Neural progenitor cell (in vitro differentiated cells): ENCODE measurements around the gene ZNF655. TPM values are rescaled to one million over a fixed set of nuclear protein-coding genes. Genes with fewer than 3 reads are reported as not detected.
"Not testable (repeated sequence)": the region's sequence is repeated elsewhere in the genome, so short reads cannot be mapped to it uniquely, and the experiment has no call there.

Source experiments
- DNase-seq: peaks from one replicate; pipeline ENCODE4 v3.0.0-alpha.2; 2016; ENCODE audit warnings: low spot score
- H2AFZ ChIP-seq: fragments of 200-600 bp; sonication (generic); replicated peaks from 2 replicates; pipeline ENCODE4 v1.6.1; 2016; ENCODE audit warnings: antibody characterized with exemption
- H3F3A ChIP-seq: fragments of 200-600 bp; sonication (generic); 2 replicates; pipeline ENCODE4 v1.6.1; 2016; ENCODE audit warnings: antibody characterized with exemption, low read depth
- H3K27ac ChIP-seq: fragments of 200-600 bp; sonication (generic); 2 replicates; pipeline ENCODE4 v1.5.1; 2016; ENCODE audit warnings: mild to moderate bottlenecking
- H3K27me3 ChIP-seq: fragments of 200-600 bp; sonication (generic); 2 replicates; pipeline ENCODE4 v1.6.1; 2016; ENCODE audit warnings: mild to moderate bottlenecking, moderate library complexity
- H3K36me3 ChIP-seq: fragments of 200-600 bp; sonication (generic); 2 replicates; pipeline ENCODE4 v1.5.1; 2016
- H3K4me1 ChIP-seq: fragments of 200-600 bp; sonication (generic); 2 replicates; pipeline ENCODE4 v1.6.1; 2016; ENCODE audit warnings: mixed run types
- H3K4me2 ChIP-seq: fragments of 200-600 bp; sonication (generic); 2 replicates; pipeline ENCODE4 v1.6.1; 2016
- H3K4me3 ChIP-seq: fragments of 200-600 bp; sonication (generic); 2 replicates; pipeline ENCODE4 v1.5.1; 2016
- H3K79me2 ChIP-seq: fragments of 200-600 bp; sonication (generic); 2 replicates; pipeline ENCODE4 v1.6.1; 2016; ENCODE audit warnings: low read depth
- H3K9ac ChIP-seq: fragments of 200-600 bp; sonication (generic); 2 replicates; pipeline ENCODE4 v1.6.1; 2016
- H3K9me3 ChIP-seq: fragments of 200-600 bp; sonication (generic); 2 replicates; pipeline ENCODE4 v1.5.1; 2016; ENCODE audit warnings: low read depth
- H4K20me1 ChIP-seq: fragments of 200-600 bp; sonication (generic); 2 replicates; pipeline ENCODE4 v1.6.1; 2016; ENCODE audit warnings: low read depth
- H3K27ac Mint-ChIP-seq: 3 replicates; pipeline ENCODE4 v1.8.0; 2021; ENCODE audit warnings: mixed read lengths
- H3K27me3 Mint-ChIP-seq: 2 replicates; pipeline ENCODE4 v1.8.0; 2022; ENCODE audit warnings: low read depth, mild to moderate bottlenecking, inconsistent platforms, moderate library complexity, mixed read lengths; ENCODE audit not compliant: insufficient read depth
- H3K36me3 Mint-ChIP-seq: 3 replicates; pipeline ENCODE4 v1.8.0; 2021; ENCODE audit warnings: mixed read lengths
- H3K4me1 Mint-ChIP-seq: 3 replicates; pipeline ENCODE4 v1.8.0; 2021; ENCODE audit warnings: mixed read lengths
- H3K4me3 Mint-ChIP-seq: 3 replicates; pipeline ENCODE4 v1.8.0; 2021; ENCODE audit warnings: mild to moderate bottlenecking, moderate library complexity, mixed read lengths
- H3K9me3 Mint-ChIP-seq: 3 replicates; pipeline ENCODE4 v1.8.0; 2020; ENCODE audit warnings: mixed read lengths
- EZH2 ChIP-seq: fragments of 200-600 bp; sonication (generic); IDR thresholded peaks from 2 replicates; pipeline ENCODE4 v1.6.1; 2017; ENCODE audit warnings: antibody characterized with exemption, mild to moderate bottlenecking, moderate library complexity
- EZH2phosphoT487 ChIP-seq: fragments of 200-600 bp; sonication (generic); IDR thresholded peaks from 2 replicates; pipeline ENCODE4 v1.6.1; 2017; ENCODE audit warnings: antibody characterized with exemption
- total RNA-seq: library from RNA; depleted of rRNA; stranded (reverse); fragments of >200 nt; gene quantifications from 2 replicates; pipeline ENCODE4 v1.2.3, GENCODE V29; 2015; ENCODE audit warnings: low replicate concordance
- TF ChIP-seq, protein P1 (sequence below): fragments of 200-600 bp; sonication (generic); IDR thresholded peaks from 2 replicates; pipeline ENCODE4 v1.5.1; 2017; ENCODE audit warnings: antibody characterized with exemption, mild to moderate bottlenecking

Gene ZNF655
- total RNA-seq, 1 donor from 2014 or later = 66.3 TPM

DNA sequence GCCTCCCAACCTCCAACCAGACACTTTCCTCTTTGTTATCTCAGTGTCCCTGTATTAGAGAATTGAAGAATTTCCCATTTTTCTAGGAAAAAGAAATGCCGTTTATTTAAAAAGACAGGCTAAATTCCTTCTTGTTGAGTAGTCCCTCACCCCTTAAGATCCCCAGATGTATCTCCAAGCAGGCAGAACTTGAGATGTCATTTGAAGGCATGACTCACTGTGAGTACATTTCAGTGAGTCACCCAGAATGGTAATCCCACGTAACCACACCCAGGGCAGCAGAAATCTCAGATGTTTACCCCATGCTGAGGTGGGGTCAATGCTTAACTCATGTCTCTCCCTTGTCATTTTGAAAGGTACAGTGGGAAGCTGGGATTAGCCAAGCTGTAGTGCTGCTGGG is 4.4 kb downstream of the ZNF655 start:
- Histone ChIP-seq H3K27me3 (no peaks in the 10 kb centered on the region), H3K4me3 (no peak overlapping the region), H3K9ac (peak overlapping the region; percentile 21), H3K27ac (no peak overlapping the region), H2AFZ (no peak overlapping the region), H3K9me3 (no peaks in the 10 kb centered on the region), H3F3A (peaks cover 11% of the 10 kb centered on the region), H3K4me2 (no peak overlapping the region), H4K20me1 (peaks cover 15% of the 10 kb centered on the region), H3K4me1 (peaks cover 6% of the 10 kb centered on the region), H3K79me2 (peaks cover 43% of the 10 kb centered on the region), H3K36me3 (no peaks in the 10 kb centered on the region)
- Mint-ChIP-seq H3K27me3 (peaks cover 5% of the 10 kb centered on the region), H3K4me3 (no peak overlapping the region), H3K27ac (no peak overlapping the region), H3K36me3 (peaks cover 40% of the 10 kb centered on the region), H3K9me3 (no peaks in the 10 kb centered on the region), H3K4me1 (peaks cover 9% of the 10 kb centered on the region)
- TF ChIP-seq EZH2 (no peak), EZH2phosphoT487 (no peak)
- TF ChIP-seq, protein P1, sequence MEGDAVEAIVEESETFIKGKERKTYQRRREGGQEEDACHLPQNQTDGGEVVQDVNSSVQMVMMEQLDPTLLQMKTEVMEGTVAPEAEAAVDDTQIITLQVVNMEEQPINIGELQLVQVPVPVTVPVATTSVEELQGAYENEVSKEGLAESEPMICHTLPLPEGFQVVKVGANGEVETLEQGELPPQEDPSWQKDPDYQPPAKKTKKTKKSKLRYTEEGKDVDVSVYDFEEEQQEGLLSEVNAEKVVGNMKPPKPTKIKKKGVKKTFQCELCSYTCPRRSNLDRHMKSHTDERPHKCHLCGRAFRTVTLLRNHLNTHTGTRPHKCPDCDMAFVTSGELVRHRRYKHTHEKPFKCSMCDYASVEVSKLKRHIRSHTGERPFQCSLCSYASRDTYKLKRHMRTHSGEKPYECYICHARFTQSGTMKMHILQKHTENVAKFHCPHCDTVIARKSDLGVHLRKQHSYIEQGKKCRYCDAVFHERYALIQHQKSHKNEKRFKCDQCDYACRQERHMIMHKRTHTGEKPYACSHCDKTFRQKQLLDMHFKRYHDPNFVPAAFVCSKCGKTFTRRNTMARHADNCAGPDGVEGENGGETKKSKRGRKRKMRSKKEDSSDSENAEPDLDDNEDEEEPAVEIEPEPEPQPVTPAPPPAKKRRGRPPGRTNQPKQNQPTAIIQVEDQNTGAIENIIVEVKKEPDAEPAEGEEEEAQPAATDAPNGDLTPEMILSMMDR = no peak
- no peak for DNase-seq

DNA sequence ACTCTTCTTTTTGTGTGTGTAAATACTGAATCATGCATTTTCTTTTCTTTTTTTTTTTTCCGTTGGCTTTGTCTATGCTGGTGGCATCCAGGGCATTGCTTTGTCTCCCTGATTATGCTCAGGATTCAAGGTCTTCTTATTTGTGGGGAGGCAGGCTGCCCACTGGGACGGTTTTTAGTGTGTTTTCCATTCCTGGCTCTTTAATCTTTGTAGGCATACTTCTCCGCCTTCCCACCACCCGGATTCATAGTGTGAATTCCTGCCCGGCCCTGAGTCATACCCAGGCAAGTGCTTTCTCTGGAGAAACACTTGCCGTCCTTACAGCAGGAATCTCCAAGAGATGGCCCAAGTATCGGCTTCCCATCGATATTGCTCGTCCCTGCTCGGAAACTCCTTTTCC is 5.2 kb downstream of the ZNF655 start:
- Histone ChIP-seq H3K9me3 (no peaks in the 10 kb centered on the region), H3K9ac (peak overlapping the region; percentile 39), H2AFZ (no peak overlapping the region), H3K4me2 (no peak overlapping the region), H3K79me2 (peaks cover 42% of the 10 kb centered on the region), H3K27me3 (no peaks in the 10 kb centered on the region), H3K36me3 (no peaks in the 10 kb centered on the region), H3K4me1 (peaks cover 6% of the 10 kb centered on the region), H3K27ac (no peak overlapping the region), H3K4me3 (no peak overlapping the region), H3F3A (peaks cover 9% of the 10 kb centered on the region), H4K20me1 (peaks cover 15% of the 10 kb centered on the region)
- Mint-ChIP-seq H3K4me1 (peaks cover 9% of the 10 kb centered on the region), H3K4me3 (no peak overlapping the region), H3K36me3 (peaks cover 40% of the 10 kb centered on the region), H3K27ac (no peak overlapping the region), H3K27me3 (peaks cover 2% of the 10 kb centered on the region), H3K9me3 (no peaks in the 10 kb centered on the region)
- no peak for DNase-seq
- TF ChIP-seq, protein P1 = no peak
- TF ChIP-seq EZH2 (no peak), EZH2phosphoT487 (no peak)

DNA sequence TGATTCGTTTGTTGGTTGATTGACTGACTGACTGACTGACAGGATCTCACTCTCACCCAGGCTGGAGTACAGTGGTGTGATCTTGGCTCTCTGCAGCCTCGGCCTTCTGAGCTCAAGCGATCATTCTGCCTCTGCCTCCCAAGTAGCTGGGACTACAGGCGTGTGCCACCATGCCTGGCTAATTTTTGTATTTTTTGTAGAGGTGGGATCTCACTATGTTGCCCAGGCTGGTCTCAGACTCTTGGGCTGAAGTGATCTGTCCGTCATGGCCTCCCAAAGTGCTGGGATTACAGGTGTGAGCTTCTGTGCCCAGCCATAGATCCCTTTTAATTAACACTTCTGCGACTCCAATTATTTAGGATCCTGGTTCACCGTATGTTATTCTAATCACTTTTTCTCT is 10.3 kb downstream of the ZNF655 start:
- H3K27me3 ChIP-seq, DNase-seq, H3K27ac Mint-ChIP-seq, H2AFZ ChIP-seq, H3K36me3 ChIP-seq, H3K27me3 Mint-ChIP-seq, H3K4me2 ChIP-seq, H3K4me3 ChIP-seq, H3K27ac ChIP-seq, H3F3A ChIP-seq, H3K4me1 ChIP-seq, H3K9me3 Mint-ChIP-seq, H3K4me1 Mint-ChIP-seq, H3K9ac ChIP-seq, H3K4me3 Mint-ChIP-seq, H3K9me3 ChIP-seq, H4K20me1 ChIP-seq: not testable (repeated sequence)
- H3K36me3 Mint-ChIP-seq = peaks cover 24% of the 10 kb centered on the region
- H3K79me2 ChIP-seq = peaks cover 19% of the 10 kb centered on the region

DNA sequence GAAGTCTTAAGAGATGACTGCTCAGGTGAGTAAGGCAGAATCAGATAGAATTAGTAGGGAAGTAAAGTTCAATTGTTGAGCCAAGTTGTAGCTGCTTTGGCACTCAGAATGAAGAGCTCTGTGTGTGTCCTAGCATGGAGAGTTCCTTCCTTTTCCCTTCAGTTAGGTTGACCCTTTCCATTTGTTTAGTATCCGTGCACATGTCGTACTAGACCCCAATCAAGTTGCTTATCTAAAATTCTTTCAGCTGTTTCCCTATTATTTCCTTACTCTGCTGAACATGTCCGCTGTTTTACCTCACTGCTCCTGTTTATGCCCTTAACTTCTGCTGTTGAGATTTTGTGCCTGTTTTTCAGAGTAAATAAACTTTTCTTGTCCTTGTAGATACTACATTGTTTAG is 13.3 kb downstream of the ZNF655 start:
- H3K27ac ChIP-seq = no peak overlapping the region
- H3K27me3 ChIP-seq = no peaks in the 10 kb centered on the region
- H3K9me3 ChIP-seq = no peaks in the 10 kb centered on the region
- no peak overlapping the region for H3K4me3 Mint-ChIP-seq
- peaks cover 7% of the 10 kb centered on the region for H3F3A ChIP-seq
- peaks cover 8% of the 10 kb centered on the region for H4K20me1 ChIP-seq
- peaks cover 19% of the 10 kb centered on the region for H3K79me2 ChIP-seq
- H3K36me3 ChIP-seq = no peaks in the 10 kb centered on the region
- TF ChIP-seq EZH2 (no peak), EZH2phosphoT487 (no peak)
- TF ChIP-seq, protein P1 = no peak
- no peak overlapping the region for H2AFZ ChIP-seq
- no peak overlapping the region for H3K4me3 ChIP-seq
- no peaks in the 10 kb centered on the region for H3K4me1 Mint-ChIP-seq
- no peak overlapping the region for H3K27ac Mint-ChIP-seq
- H3K36me3 Mint-ChIP-seq = peaks cover 14% of the 10 kb centered on the region
- DNase-seq = no peak
- no peaks in the 10 kb centered on the region for H3K9me3 Mint-ChIP-seq
- no peaks in the 10 kb centered on the region for H3K27me3 Mint-ChIP-seq
- H3K4me2 ChIP-seq = no peak overlapping the region
- no peak overlapping the region for H3K9ac ChIP-seq
- no peaks in the 10 kb centered on the region for H3K4me1 ChIP-seq
